Neural cell (in vitro differentiated cells): Measurements from ENCODE around the gene IL36G. TPM values are rescaled to one million over a fixed set of nuclear protein-coding genes. Genes with fewer than 3 reads are reported as not detected.

Experiments
- H2AFZ ChIP-seq: fragments of 200-600, 300-800 bp; sonication (generic), shearing (Covaris generic); 2 replicates; pipeline ENCODE4 v1.6.0; 2014; ENCODE audit warnings: low read depth, mild to moderate bottlenecking, antibody characterized with exemption, low read length, moderate library complexity
- H3F3A ChIP-seq: fragments of 200-600 bp; shearing (Covaris generic); 2 replicates; pipeline ENCODE4 v1.6.1; 2016; ENCODE audit warnings: mild to moderate bottlenecking, moderate library complexity, mixed read lengths, antibody characterized with exemption, low read length; ENCODE audit not compliant: insufficient read depth, poor library complexity, severe bottlenecking
- H3K27ac ChIP-seq: fragments of 200-600, 300-800 bp; sonication (generic), shearing (Covaris generic); 2 replicates; pipeline ENCODE4 v1.5.1; 2014; ENCODE audit warnings: mild to moderate bottlenecking, low read length, moderate library complexity
- H3K27me3 ChIP-seq: fragments of 300-800, 200-600 bp; sonication (generic), shearing (Covaris generic); 2 replicates; pipeline ENCODE4 v1.6.0; 2014; ENCODE audit warnings: mild to moderate bottlenecking, low read depth, low read length, moderate library complexity; ENCODE audit not compliant: insufficient read depth
- H3K36me3 ChIP-seq: fragments of 300-800, 200-600 bp; sonication (generic), shearing (Covaris generic); 2 replicates; pipeline ENCODE4 v1.5.1; 2014; ENCODE audit warnings: mild to moderate bottlenecking, antibody characterized with exemption, low read length, moderate library complexity; ENCODE audit not compliant: insufficient read depth
- H3K4me2 ChIP-seq: fragments of 300-800, 200-600 bp; sonication (generic), shearing (Covaris generic); 2 replicates; pipeline ENCODE4 v1.6.0; 2014; ENCODE audit warnings: mild to moderate bottlenecking, low read length
- H3K4me3 ChIP-seq: fragments of 300-800, 200-600 bp; sonication (generic), shearing (Covaris generic); 2 replicates; pipeline ENCODE4 v1.5.1; 2014; ENCODE audit warnings: mild to moderate bottlenecking, low read length, moderate library complexity
- H3K79me2 ChIP-seq: fragments of 200-600 bp; shearing (Covaris generic); replicated peaks from 2 replicates; pipeline ENCODE4 v1.6.0; 2014; ENCODE audit warnings: mild to moderate bottlenecking, low read length, moderate library complexity; ENCODE audit not compliant: insufficient read depth
- H3K9ac ChIP-seq: fragments of 300-800, 200-600 bp; sonication (generic), shearing (Covaris generic); 2 replicates; pipeline ENCODE4 v1.6.1; 2016; ENCODE audit warnings: mild to moderate bottlenecking, low read length, mixed read lengths
- H3K9me2 ChIP-seq: fragments of 200-600 bp; shearing (Covaris generic); 2 replicates; pipeline ENCODE4 v1.6.1; 2016; ENCODE audit warnings: mild to moderate bottlenecking, low read length, mixed read lengths; ENCODE audit not compliant: insufficient read depth
- H3K9me3 ChIP-seq: fragments of 200-600, 300-800 bp; sonication (generic), shearing (Covaris generic); 2 replicates; pipeline ENCODE4 v1.6.1; 2016; ENCODE audit warnings: mild to moderate bottlenecking, mixed run types, low read length, moderate library complexity, mixed read lengths
- H4K20me1 ChIP-seq: fragments of 200-600 bp; shearing (Covaris generic); 2 replicates; pipeline ENCODE4 v1.6.1; 2016; ENCODE audit warnings: mild to moderate bottlenecking, mixed run types; ENCODE audit not compliant: insufficient read depth
- CTCF ChIP-seq: fragments of 450-650 bp; IDR thresholded peaks from 2 replicates; pipeline ENCODE4 v1.5.1; 2014; ENCODE audit warnings: antibody characterized with exemption, mild to moderate bottlenecking, moderate library complexity; ENCODE audit not compliant: poor library complexity, severe bottlenecking
- EP300 ChIP-seq: fragments of 450-650 bp; conservative IDR thresholded peaks from 2 replicates; pipeline ENCODE4 v1.6.1; 2014; ENCODE audit warnings: antibody characterized with exemption, mild to moderate bottlenecking, moderate library complexity; ENCODE audit not compliant: poor library complexity, severe bottlenecking
- EZH2 ChIP-seq: fragments of 200-600, 300-800 bp; shearing (Covaris generic), sonication (generic); IDR thresholded peaks from 2 replicates; pipeline ENCODE4 v1.6.1; 2014; ENCODE audit warnings: antibody characterized with exemption, low read length, borderline replicate concordance, mild to moderate bottlenecking; ENCODE audit not compliant: insufficient read depth, poor library complexity, severe bottlenecking
- MXI1 ChIP-seq: fragments of 450-650 bp; conservative IDR thresholded peaks from 2 replicates; pipeline ENCODE4 v1.6.1; 2014; ENCODE audit warnings: antibody characterized with exemption, mild to moderate bottlenecking; ENCODE audit not compliant: poor library complexity, severe bottlenecking
- POLR2AphosphoS5 ChIP-seq: IDR thresholded peaks from 2 replicates; pipeline ENCODE4 v1.6.1; 2012
- RAD21 ChIP-seq: fragments of 450-650 bp; conservative IDR thresholded peaks from 2 replicates; pipeline ENCODE4 v1.6.1; 2014; ENCODE audit warnings: antibody characterized with exemption, mild to moderate bottlenecking, moderate library complexity
- SMC3 ChIP-seq: fragments of 450-650 bp; conservative IDR thresholded peaks from 2 replicates; pipeline ENCODE4 v1.6.1; 2014; ENCODE audit warnings: antibody characterized with exemption, mild to moderate bottlenecking, moderate library complexity; ENCODE audit not compliant: poor library complexity
- TAF1 ChIP-seq: IDR thresholded peaks from 2 replicates; pipeline ENCODE4 v1.6.1; 2012; ENCODE audit warnings: low read depth
- polyA plus RNA-seq: library from polyadenylated mRNA; depleted of rRNA; stranded (reverse); fragments of >200 nt; gene quantifications from 2 replicates; pipeline ENCODE4 v1.2.3, GENCODE V29; 2014
- TF ChIP-seq, protein P1 (sequence below): IDR thresholded peaks from 2 replicates; pipeline ENCODE4 v1.6.1; 2012; ENCODE audit warnings: borderline replicate concordance

The IL36G gene
- polyA plus RNA-seq, 1 donor from 2014 or later, result not detected

- no peaks in the 10 kb centered on the region for H3K9me2 ChIP-seq
- H3F3A ChIP-seq, result no peaks in the 10 kb centered on the region
- no peak overlapping the region for H3K4me2 ChIP-seq
- H3K9me3 ChIP-seq, result no peaks in the 10 kb centered on the region
- TF ChIP-seq, protein P1, sequence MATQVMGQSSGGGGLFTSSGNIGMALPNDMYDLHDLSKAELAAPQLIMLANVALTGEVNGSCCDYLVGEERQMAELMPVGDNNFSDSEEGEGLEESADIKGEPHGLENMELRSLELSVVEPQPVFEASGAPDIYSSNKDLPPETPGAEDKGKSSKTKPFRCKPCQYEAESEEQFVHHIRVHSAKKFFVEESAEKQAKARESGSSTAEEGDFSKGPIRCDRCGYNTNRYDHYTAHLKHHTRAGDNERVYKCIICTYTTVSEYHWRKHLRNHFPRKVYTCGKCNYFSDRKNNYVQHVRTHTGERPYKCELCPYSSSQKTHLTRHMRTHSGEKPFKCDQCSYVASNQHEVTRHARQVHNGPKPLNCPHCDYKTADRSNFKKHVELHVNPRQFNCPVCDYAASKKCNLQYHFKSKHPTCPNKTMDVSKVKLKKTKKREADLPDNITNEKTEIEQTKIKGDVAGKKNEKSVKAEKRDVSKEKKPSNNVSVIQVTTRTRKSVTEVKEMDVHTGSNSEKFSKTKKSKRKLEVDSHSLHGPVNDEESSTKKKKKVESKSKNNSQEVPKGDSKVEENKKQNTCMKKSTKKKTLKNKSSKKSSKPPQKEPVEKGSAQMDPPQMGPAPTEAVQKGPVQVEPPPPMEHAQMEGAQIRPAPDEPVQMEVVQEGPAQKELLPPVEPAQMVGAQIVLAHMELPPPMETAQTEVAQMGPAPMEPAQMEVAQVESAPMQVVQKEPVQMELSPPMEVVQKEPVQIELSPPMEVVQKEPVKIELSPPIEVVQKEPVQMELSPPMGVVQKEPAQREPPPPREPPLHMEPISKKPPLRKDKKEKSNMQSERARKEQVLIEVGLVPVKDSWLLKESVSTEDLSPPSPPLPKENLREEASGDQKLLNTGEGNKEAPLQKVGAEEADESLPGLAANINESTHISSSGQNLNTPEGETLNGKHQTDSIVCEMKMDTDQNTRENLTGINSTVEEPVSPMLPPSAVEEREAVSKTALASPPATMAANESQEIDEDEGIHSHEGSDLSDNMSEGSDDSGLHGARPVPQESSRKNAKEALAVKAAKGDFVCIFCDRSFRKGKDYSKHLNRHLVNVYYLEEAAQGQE, result no peak
- TF ChIP-seq EZH2 (no peak), RAD21 (no peak), EP300 (no peak), MXI1 (no peak), TAF1 (no peak), CTCF (no peak), SMC3 (no peak), POLR2AphosphoS5 (no peak)
- no peak overlapping the region for H3K9ac ChIP-seq
- no peaks in the 10 kb centered on the region for H3K79me2 ChIP-seq
- no peaks in the 10 kb centered on the region for H4K20me1 ChIP-seq
- no peaks in the 10 kb centered on the region for H3K27me3 ChIP-seq
- H3K27ac ChIP-seq, result no peak overlapping the region
- H3K4me3 ChIP-seq, result no peak overlapping the region
- H2AFZ ChIP-seq, result no peak overlapping the region
- H3K36me3 ChIP-seq, result no peaks in the 10 kb centered on the region
Observed at GRCh38 chr2:112980537-112980936, 2.7 kb downstream of the IL36G start.

DNA sequence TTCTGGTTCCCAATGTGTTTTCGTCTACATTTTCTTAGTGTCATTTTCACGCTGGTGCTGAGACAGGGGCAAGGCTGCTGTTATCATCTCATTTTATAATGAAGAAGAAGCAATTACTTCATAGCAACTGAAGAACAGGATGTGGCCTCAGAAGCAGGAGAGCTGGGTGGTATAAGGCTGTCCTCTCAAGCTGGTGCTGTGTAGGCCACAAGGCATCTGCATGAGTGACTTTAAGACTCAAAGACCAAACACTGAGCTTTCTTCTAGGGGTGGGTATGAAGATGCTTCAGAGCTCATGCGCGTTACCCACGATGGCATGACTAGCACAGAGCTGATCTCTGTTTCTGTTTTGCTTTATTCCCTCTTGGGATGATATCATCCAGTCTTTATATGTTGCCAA, 7.3 kb downstream of the IL36G start:
- Histone ChIP-seq H3K36me3 (no peaks in the 10 kb centered on the region), H3K9me2 (no peaks in the 10 kb centered on the region), H3K9ac (no peak overlapping the region), H3F3A (no peaks in the 10 kb centered on the region), H3K4me2 (no peak overlapping the region), H3K27ac (no peak overlapping the region), H3K27me3 (no peaks in the 10 kb centered on the region), H4K20me1 (no peaks in the 10 kb centered on the region), H2AFZ (no peak overlapping the region), H3K79me2 (no peaks in the 10 kb centered on the region), H3K4me3 (no peak overlapping the region), H3K9me3 (no peaks in the 10 kb centered on the region)
- no peak for TF ChIP-seq TAF1
- TF ChIP-seq MXI1, result no peak
- TF ChIP-seq CTCF, result no peak
- TF ChIP-seq EZH2, result no peak
- TF ChIP-seq EP300, result no peak
- TF ChIP-seq, protein P1, result no peak
- no peak for TF ChIP-seq RAD21
- no peak for TF ChIP-seq POLR2AphosphoS5
- no peak for TF ChIP-seq SMC3
